Stimulated activated CD4-positive, alpha-beta T cell treated with anti-CD3 and anti-CD28 coated beads, Interleukin-15, amount 100 ng/mL, for 1 hour (primary cell): Measurements from ENCODE around the gene RALGDS.
"Not testable (repeated sequence)": the region's sequence is repeated elsewhere in the genome, so short reads cannot be mapped to it uniquely, and the experiment has no call there.

Source experiments
- DNase-seq, 2 donors: peaks; one replicate each; pipeline ENCODE4 v3.0.0-alpha.2; 2020; ENCODE audit warnings: low read depth in 1 of 2, low spot score in 1 of 2

RALGDS gene

DNA sequence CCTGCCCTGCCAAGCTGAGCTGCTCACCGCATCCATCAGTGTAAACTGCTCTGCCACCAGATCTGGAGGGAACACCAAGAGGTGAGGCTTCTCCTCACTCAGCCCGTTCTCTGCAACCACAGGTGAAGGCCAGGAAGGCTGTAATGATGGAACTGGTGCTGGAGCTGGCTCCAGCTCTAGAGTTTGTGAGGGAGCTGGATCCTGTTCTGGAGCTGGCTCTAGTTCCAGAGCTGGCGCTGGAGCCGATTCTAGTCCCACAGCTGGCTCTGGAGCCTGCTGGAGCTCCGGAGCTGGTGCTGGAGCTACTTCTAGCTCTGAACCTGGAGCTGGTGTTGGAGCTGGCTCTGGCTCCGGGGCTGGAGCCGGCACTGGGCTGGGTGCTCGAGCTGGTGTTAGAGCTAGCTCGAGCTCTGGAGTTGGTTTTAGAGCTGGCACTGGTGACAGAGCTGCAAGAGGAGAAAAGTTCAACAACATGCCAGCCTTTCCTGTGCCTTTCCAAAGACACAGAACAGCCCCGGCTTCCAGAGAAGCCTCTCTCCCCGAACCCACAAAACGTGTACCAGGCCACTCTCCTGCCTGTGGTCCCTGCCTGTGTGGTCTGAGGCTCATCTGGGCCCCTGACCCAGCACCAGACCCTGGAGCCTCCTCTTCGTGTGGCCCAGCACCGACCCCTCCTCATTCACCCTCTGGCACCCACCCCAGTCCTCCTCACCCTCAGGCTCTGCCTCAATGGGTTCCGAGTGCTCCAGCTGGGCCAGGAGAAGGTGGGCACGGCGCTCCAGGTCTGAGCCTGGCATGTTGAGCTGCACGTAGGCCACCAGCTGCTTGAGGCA lies 12.9 kb downstream of the RALGDS start:
- DNase-seq, result no peak

DNA sequence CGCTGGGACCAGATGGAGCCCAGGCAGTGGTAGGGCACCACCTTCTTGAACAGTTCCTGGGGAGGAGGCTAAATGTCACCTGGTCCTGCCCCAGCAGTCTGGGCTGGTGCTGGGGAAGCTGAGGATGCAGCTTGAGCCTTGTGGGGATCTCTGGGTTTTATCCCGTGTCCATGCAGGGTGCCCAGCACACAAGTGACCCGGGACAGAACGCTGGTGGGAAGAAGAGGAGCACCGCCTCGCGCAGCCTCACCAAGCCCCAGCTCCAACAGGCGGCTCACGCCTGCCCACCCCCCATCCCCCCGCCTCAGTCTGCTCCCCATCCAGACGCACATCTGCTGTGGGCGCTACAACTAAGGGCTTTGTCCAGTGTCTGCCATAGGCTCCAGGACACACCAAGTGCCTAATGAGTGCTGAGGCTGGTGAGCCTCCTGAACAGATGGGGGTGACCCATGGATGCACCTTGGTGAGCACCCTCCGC lies 13.8 kb downstream of the RALGDS start:
- no peak for DNase-seq

DNA sequence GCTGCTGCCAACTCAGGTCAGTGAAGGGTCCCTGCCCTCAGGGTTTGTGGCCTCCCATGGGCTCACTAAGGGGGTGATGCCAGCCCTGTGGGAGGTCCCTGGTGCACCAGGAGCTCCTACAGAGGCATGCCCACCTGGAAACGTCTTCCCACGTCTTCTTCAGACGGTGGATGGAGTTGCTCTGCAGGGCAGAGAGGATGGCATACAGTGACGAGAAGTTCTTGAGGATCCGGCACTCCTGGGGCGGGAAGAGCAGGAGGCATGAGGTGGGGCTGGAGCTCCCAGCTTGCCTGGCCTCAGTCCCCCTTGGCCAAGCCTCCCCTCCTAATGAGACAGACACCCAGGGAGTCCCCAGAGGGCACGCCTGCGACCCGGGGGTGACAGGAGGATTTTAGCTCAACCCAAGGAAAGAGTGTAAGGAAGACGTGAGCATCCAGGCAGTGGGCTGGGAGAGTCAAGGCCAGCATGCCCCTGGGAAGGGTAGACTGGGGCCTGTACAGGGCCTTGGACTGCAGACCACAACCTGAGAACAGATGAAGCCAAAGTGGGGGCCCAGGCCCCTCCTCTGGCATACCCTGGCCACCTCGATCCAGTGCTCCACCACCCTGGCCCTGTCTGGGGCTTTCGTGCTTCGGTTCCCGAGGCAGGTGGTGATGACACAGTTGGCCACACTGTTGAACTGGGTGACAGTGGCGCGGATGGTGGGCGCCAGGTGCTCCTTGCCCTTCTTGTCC lies 14.4 kb downstream of the RALGDS start:
- no peak for DNase-seq

DNA sequence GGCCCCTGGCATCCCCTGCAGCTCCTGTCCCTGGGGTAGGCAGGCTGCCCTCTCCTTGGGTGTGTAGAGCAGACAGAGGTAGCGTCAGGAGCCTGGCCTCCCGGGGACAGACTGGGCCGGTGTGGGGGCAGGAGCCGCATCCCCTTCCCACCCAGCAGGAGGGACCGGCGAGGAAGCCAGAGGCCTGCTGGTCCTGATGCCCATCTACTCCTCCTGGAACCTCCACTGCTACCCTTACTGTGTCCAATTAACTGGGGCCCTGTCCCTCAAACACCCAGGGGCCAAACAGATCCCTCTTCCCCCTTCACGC lies 15.6 kb downstream of the RALGDS start:
- no peak for DNase-seq

DNA sequence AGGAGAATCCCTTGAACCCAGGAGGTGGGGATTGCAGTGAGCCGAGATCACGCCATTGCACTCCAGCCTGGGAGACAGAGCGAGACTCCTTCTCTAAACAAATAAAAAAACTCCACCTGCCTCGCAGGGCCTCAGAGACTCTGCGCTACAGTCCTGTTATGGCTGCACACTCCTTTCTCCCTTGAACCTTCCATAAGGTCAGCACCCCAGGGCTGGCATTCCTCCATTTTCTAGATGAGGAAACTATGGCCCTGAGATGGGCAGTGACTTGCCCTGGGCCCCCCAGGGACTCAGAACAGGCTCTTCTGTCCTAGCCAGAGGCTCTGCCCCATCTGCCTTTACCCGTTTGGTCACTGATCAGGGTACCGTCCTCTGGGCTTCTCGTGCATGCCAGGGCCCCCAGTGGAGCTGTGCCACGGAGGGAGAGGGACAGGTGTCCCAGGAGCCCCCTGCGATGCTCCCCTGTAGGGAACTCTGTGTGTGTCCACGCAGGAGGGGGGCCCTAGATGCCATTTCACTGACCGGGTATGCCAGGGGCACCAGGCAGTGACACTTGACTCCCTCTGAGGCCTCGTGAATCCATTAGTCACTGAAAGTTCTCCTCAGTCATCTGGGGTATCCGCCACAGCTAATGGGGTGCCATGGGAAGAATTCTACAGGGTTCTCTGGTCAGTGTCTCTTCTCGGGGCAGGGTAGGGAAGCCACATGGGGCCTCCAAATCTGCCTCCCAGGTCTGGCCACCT lies 16.2 kb downstream of the RALGDS start:
- no peak for DNase-seq

DNA sequence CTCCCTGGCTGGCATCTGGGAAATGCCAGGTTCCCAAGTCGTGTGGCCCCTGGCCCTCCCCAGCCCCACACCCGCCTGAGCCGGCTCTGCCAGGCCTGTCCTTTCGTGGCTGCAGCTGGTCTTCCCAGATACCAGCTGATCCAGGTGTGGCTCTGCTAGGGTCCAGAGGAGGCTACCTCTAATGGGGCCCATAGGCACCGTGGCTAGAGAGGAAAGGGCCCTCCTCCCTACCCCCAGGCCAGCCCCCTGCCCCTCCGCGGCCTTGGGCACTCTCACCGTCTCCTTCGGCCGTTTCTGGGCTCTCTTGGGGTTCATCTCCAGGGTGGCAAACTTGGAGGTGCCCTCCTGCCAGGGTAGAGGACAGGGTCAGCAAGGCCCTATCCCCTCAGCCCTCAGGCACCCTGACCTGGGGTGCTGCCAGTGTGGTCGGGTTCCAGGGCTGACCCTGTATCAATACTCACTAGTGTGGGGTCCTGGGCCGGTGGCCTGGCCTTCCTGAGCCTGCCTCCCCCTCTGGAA lies 17.0 kb downstream of the RALGDS start:
- no peak for DNase-seq

DNA sequence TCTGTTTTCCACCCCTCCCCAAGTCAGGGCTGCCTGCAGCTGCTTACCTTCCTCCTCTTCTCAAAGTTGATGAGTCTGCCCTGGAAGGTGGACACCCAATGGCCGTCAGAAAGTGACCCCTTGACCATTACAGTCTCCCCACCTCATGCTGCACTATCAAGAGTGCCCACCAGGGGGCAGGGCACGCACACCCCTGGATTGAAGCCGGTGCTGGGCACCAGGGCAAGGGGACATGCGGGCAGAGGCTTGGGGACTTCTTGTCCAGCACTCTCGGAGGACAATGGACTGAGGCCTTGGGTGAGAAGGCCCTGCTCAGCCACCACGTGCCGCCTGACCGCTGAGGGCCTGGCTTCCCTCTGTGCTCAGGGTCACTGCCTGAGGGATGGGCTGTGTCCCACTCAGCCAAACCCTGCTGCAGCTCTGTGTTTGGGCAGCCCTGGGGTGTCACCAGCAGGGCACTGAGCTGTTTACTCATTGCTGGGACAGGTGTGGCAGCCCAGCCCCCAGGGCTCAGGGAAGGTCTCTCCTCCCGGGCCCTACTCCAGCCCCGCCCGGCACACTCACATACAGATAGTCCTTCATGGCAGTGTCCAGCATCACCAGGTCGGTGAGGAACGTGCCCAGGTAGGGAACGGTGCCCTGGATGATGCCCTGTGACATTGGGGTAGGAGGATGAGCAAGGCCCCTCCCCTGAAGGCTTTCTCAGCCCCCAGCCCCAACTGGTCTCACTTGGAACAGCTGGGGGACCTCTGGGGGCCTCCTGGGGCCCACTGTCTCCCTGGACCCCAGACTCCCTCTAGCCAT lies 17.7 kb downstream of the RALGDS start:
- peak in 1 of 2 donors; percentile 36 for DNase-seq

DNA sequence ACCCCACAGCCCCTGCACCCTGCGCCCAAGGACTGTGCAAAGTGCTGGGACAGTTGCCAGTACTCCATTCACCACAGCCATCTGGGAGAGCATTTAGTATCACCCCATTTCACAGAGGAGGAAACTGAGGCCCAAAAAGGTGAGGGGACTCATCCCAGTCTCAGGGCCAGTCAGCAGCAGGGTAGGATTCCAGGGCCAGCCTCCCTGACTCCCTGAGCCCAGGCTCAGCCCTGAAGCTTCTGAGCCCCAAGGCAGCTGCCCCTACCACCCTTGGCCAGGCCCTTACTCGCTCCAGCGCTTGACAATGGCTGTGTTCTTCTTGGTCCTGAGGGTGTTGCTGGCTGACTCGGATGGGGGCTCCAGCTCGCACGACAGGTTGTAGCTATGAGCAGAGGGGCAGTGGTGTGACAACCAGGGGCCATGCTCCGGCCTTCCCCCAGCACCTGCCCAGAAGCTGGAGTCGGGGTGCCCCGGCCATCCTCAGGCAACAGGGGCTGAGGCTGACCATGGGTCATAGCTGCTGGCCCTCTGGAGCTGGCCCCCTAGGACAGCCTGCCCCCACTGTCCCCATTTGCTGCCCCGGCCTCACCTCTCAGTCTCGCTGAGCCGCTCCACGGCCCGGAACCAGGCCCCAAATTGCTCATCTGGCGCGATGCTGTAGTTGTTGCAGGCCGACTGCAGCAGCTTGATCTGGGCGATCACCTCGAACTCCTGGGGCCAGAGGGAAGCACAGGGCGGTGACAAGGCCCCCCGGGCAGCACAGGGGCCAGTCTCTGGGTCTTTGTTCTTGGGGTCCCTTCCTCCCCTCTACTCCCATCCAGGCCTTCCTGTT lies 18.6 kb downstream of the RALGDS start:
- DNase-seq, result no peak

DNA sequence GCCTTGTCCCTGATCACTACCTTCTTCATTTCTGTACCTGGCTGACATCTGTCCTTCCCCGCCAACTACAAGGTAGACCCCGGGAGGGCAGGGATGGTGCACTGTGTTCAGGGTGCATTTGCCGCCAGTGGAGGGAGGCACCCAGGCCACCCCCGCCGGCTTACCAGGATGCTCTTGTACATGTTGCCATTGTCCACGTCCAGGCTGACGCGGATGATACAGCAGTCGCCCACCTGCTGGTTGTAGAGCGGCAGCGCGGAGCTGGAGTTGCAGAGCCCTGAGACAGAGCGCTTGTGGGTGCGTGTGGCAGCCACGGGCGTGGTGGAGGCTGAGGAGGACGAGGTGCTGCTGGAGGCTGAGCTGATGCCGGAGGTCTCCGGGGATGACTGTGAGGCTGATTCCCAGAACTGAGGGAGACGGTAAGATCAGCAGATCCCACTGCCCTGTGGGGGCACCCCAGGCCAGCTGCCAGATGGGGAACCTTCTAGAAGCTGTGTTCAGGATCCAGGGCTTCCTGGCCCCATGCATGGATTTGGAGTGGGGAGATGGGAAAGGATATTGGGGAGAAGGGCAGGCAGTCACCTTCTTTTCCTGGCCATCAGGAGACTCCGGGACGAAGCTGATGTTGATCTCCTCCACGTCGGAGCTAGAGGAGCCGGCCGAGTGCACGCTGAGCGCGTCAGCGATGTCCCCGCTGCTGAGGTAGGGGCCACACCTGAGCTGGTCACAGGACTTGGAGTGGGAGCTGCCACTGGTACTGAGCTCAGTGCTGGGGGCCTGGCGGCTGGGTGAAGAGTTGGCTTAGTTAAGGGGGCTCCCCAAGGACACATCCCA lies 19.5 kb downstream of the RALGDS start:
- no peak for DNase-seq

DNA sequence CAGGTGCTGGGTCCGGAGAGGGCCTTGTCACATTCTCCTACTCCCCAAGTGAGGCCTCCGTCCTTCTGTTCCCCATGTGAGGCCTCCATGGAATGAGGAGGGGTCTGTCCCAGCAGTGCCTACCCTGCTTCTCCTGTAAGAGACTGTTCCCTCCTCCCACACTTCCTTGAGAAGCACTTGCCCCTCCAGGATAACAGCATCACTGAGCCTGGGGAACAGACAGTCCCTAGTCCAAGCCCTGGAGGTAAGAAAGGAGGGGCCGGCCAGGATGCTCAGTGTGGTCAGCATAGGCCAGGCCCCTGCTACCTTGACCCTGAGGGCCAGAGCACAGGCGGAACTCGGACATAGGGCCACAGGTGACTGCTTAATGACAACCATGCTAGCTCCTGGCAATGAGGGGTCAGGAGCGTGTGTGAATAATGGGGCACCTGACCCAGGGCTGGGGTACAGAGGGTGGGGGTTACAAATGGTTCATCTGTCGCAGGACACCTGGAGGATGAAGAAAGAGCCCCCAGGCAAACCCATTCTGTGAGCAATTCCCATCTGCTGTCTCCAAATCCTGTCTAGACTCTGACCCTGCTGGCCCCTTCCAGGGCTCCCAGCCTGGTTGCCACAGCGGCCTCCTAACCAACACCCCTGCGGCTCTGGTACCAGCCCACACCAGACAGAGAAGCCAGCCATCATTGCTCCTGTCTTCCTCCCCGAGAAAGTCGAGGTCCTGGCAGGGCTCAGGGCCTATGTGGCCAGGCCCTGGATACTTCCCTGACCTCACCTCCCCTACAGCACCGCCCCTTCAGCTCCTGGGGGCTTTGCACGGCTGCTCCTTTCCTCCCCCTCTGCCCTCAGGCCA lies 20.3 kb downstream of the RALGDS start:
- no peak for DNase-seq

DNA sequence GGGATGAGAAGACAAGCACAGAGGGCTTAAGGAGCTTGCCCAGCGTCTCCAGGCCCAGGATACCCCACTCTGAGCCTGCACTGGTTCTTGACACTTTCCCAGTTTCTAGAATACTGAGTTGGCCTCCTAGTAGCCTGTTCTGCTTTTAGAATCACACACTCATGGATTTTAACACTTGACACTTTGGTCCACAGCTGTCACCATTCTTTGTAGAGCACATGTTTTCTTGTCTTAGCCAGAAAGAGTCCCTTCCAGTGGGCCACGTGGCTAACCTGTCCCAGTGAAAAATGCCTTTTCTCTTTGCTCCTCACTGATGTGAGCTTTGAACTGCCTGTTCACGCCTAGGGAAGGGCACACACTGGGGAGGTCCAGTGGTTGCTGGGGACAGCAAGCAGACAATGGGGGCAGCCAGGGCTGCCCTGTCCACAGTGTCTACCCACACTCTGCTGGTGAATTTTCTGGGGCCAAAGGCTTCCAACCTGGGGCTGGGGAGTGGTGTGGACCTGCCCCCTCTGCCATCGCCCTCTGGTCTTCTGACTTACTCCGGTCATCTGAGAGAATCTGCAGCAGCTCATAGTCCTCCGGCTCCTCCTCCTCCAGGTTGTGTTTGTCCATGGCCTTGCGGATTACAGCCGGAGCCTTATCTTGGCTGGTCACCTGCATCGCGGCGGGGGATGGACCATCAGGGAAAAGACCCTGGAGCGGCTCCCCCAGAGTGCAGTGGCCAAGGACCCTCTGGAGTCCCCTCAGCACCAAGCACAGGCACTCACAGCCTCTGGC lies 21.1 kb downstream of the RALGDS start:
- no peak for DNase-seq

DNA sequence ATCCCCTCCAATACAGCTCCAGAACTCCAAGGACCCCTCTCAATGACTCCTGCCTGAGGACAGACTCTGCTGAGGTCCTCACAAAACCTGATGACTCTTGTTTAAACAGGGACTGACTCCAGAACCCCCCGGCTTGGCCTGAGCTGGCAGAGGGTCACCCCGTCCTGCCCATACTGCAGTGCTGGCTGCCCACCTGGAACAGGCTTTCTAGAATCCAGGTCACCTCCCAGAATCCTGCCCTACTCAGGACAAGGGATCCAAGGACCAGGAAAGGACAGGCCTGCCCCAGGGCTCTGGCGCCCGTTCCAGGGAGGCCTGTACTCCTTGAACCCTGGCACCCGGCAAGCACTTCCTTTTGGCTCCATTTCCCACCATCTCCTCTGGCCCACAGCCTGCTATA lies 22.2 kb downstream of the RALGDS start:
- no peak for DNase-seq

DNA sequence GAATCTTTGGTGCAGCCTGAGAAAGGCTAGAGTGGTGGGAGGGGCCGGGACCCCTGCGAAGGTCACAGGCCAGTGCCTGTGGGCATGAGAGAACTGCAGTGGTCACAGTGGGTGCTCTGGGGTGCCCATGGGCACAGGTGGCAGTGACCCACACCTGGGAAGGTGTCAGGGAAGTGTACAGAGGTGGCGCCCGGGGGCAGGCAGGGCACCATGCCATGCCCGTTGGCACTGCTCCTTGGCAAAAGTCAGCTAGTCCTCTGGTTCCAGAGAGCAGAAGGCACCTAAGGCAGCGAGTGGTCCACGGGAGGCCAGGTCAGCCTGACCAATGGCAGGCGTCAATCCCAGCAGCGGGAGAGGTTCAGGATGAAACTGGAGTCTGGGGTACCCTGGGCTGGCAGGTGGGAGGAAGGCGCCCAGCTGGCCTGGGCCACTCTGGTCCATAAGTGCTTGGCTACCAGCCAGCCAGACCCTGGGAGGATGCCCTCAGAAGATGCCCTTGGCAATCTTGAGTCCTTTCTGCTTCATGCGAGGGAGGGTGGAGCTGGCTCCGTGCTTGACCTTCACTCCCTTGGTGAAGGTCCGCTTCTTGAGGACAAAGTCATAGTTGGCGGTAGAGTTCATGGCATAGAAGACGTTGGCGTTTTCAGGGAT lies 22.8 kb downstream of the RALGDS start:
- DNase-seq, result no peak

DNA sequence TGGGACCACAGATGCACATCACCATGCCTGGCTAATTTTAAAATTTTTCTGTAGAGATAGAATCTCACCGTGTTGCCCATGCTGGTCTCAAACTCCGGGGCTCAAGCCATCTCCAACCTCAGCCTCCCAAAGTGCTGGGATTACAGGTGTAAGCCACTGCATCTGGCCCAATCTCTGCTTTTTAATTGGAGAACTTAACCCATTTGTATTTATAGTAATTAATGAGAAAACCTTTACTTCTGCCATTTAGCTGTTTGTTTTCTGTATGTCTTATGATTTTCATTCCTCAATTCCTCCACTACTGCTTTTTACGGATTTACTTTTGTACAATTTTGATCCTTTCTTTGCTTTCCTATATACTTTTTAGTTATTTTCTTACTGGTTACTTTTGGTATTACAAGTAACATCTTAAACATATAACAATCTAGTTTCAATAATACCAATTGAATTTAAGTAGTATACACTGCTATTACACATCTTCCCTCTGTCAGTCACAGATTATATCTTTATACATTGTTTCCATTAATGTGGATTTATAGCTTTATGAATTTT lies 26.1 kb downstream of the RALGDS start:
- DNase-seq, result no peak

DNA sequence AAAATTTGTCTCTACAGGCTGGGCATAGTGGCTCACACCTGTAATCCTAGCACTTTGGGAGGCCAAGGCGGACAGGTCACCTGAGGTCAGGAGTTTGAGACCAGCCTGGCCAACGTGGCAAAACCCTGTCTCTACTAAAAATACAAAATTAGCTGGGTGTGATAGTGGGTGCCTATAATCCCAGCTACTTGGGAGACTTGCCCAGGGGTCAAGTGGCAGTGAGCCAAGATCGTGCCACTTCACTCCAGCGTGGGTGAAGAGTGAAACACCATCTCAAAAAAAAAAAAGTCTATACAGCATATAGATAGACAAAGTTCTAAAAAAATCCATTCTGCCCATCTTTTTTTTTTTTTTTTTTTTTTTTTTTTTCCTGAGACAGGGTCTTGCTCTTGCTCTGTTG lies 26.7 kb downstream of the RALGDS start:
- DNase-seq, result not testable (repeated sequence)

DNA sequence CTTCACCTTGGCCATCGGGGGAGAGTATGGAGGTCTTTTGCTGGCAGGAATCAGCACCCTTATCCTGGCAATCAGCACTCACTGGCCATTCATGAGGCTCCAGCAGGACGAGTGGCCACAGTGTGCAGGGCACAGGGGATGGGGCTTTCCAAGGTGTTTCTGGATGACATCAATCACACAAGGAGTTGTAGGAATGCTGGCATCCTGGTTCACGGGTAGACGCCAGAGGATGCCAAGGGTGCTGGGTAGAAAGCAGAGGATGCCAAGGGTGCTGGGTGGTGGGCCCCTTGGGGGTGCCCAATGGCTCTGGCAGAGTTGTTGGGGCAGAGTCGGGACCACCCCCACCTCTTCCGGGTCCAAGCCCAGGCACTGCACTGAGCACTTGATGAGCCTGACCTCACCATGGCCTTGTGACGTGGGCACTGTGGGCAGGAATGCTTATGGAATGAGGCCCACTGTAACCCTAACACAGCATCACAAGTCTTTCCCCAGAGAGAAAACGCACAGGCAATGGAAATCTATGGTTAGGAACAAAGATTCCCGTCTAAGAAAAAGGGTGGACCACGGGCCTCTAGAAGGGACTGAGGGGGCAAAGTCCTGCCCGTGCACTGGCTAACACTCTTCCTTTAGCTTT lies 30.2 kb downstream of the RALGDS start:
- DNase-seq, result no peak
